Superior temporal gyrus (tissue), 1 donor: ENCODE data around the gene GORASP1.

Source experiments
- DNase-seq: peaks from one replicate; pipeline ENCODE4 v3.0.0-alpha.2; 2016; ENCODE audit errors: extremely low spot score

GORASP1 gene

GRCh38 chr3:39102504-39103323 is 4.7 kb downstream of the GORASP1 start:
- DNase-seq: no peak

DNA sequence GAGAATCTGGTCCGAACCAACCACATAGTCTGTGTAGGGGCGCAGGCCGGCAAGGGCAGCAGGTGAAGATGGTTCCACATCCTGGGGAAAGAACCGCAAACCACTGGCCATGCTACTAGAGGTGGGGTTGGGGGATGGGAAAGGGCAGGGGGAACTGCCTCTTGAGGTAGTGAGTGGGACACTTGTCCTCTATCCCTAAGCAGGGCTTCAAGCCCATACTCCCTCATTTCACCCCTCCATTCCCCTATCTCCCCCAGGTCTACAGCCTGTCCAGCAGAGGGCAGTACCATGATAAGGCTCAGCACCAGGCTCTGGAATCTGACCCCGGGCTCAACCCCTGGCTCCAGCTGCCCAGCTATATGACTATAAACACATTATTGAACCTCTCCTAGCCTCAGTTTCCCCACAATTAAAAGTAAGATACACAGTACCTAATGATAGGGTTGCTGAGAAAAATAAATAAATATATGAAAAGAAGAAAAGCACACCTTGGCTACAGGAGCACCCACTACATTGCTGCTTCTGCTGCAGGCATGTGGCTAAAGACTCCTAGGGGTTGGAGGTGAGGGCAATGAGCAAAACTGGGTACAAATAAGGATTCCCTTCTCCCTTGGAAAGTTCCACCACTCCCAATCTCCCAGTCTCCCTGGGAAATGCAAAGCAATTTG is 6.3 kb downstream of the GORASP1 start:
- no peak for DNase-seq

- DNase-seq: no peak
Measured at GRCh38 chr3:39100500-39100886, 6.9 kb downstream of the GORASP1 start.

DNA sequence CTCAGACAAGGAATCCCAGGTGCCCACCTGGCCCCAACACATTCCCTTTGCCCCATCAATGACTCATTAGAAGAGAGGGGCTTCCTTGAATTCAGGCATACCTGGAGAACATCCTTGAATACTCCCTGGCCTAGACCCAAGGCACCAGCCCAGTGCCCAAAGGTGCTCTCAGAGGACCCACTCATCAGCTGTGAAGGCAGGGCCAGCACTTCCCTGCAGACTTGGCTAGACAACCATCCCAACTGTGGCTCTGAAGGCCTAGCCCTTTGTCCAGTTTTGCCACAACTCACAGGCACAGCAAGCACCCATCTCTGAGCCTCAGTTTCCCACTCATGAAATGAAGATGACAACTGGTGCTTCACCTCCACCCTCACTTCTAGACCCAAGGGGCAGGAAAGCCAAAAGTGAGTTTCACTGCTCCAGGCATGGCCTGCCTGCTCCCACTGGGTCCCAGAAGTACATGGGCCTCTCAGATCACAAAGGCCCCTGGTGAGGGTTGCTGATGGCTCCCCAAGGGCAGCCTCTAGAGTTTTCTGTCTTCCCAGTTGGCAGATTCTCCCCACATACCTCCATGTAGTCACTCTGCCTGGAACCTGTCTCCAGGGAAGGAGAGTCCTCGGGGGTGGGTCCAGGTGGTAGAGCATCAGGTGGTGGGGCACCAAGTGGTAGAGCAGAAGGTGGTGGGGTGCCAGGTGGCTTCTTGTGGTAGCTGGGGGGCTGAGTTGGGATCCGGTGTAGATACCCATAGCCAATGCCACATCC is 7.5 kb downstream of the GORASP1 start:
- no peak for DNase-seq

DNA sequence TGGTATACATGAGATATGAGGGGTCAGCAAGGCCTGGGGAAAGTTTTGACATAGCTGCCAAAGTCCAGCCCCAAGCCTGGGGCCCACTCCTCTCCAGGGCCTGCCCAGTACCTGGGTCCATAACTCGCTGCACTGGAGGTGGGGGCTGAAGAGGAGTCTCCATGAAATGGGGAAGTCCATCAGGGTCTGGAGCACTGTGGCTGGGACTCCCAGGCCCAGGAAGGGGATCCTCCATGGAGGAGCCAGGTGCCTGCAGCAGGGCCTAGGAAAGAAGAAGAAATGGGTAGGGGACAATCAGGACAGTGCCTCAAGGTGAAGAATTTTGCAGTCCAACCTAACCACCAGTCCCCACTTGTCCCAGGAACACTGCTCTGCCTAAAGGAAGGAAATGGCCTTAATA is 8.2 kb downstream of the GORASP1 start:
- DNase-seq: no peak

DNA sequence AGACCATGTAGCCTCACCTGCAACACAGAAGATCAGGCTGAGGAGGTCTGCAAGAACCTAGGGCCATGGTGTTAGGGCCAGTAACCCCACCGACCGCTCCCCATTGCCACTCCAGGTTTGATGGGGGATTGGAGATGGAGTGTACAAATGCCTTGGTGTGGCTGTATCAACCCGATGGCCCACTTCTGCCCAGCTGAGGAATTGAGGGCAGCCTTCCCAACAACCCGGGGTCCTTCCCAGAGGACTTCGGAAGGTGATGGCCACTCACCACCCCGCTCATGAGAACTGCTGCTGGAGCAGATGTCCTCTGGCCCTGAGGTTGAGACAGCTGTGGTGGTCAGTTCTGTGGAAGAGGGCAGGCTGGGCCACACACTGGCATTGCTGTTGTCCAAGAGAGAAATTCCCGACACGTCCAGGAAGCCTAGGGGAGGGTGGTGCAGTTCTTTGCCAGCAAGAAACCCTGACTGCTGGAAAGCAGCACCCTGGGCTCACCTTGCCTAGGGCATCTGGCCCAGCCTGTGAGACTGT is 8.9 kb downstream of the GORASP1 start:
- no peak for DNase-seq

GRCh38 chr3:39097716-39098472 is 9.5 kb downstream of the GORASP1 start:
- DNase-seq: no peak

DNA sequence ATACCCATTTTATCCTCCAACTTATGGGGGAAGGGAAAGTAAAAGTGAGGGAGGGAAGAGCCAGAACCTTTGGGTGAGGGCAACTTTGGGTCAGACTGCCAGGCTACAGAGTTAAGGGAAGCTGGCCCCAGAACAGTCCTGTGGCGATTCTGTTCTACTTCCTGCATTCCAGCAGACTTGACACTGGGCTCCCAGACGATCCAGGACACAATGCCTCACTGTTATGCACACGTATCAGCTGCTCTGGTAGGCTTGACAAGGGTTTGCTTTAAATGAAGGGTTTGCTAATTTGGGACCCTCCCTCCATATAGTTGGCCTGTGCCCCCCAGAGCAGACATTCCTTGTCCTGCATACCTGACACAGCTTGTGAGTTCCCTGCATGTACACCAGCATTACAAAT is 10.7 kb downstream of the GORASP1 start:
- DNase-seq: peak; percentile 48

DNA sequence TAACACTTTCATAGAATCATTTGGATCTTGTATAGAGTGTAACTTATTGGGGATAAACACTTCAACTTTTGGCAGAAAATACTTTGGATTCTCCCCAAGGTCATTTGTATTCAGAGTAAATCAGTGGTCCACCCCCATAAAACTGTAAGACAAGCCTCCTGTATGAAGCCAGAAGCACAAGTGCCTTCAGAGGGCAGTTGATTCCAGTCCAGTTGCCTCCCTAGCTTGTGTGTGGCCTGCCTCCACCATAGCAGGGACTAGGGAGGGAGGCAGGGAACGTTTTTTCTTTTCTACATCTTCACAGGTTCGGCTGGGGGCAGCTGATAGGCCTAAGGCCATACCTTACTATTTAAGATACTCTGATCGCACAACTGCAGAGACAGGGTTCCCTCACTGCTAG is 11.6 kb downstream of the GORASP1 start:
- peak; percentile 38 for DNase-seq

GRCh38 chr3:39094851-39095677 is 12.4 kb downstream of the GORASP1 start:
- DNase-seq: no peak

GRCh38 chr3:39090922-39091321 is 16.5 kb downstream of the GORASP1 start:
- no peak for DNase-seq

GRCh38 chr3:39088889-39089288 is 18.5 kb downstream of the GORASP1 start:
- DNase-seq: no peak

GRCh38 chr3:39088456-39088855 is 19.0 kb downstream of the GORASP1 start:
- no peak for DNase-seq

- DNase-seq: no peak
Measured at GRCh38 chr3:39086144-39086543, 21.3 kb downstream of the GORASP1 start.

- DNase-seq: no peak
Measured at GRCh38 chr3:39082666-39083313, 24.6 kb downstream of the GORASP1 start.

DNA sequence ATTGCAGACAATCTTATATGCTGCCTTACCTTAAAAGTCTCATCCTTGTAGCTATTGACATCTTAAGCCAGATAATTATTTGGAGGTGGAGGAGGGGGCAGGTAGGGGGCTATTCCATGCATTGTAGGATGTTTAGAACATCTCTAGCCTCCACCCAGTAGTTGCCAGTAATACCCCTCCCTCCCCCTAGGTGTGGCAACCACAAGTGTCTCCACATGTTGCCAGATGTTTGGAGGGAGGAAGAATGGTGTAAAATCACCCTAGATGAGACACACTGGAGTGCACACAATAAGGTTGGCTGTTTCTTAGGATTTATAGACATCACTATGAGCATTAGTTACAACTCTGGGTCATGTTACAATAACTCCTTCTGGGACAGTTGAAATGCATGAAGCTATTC is 27.4 kb downstream of the GORASP1 start:
- DNase-seq: no peak

- DNase-seq: no peak
Measured at GRCh38 chr3:39079530-39079929, 27.9 kb downstream of the GORASP1 start.

DNA sequence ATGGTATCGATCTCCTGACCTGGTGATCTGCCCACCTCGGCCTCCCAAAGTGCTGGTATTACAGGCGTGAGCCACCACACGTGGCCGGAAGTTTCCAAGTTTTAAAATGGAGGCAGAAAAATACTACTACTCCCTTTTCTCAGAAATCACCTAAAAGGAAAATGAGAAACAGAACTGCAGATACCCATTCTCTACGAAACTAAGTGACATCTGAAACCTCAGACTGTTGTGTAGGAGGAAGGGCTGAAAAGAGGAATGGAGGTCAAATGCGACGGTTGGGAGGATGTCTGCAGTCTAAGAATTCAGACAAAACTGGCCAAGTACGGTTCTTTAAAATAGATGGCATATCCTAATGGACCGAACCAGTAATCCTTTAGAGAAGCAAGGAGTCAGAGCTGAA is 31.5 kb downstream of the GORASP1 start:
- DNase-seq: no peak

GRCh38 chr3:39068556-39068955 is 38.9 kb downstream of the GORASP1 start:
- no peak for DNase-seq

- no peak for DNase-seq
Measured at GRCh38 chr3:39067286-39067685, 40.1 kb downstream of the GORASP1 start.
